Adrenal gland (tissue), 5 donors: ENCODE results near the gene CPED1.

Experiments
- POLR2A ChIP-seq, 2 donors: fragments of 450-650 bp; IDR thresholded peaks; one replicate each; pipeline ENCODE4 v1.6.1; 2017; ENCODE audit warnings: antibody characterized with exemption in 2 of 2, mild to moderate bottlenecking in 2 of 2, moderate library complexity in 1 of 2
- TF ChIP-seq, protein P1 (sequence below), 6 experiments: fragments of 450-650 bp in 4 of 6; fragments of 200-600 bp in 2 of 6; sonication (generic) in 1 of 6; IDR thresholded peaks; 1 replicate in 5 of 6; 2 replicates in 1 of 6; pipeline versions ENCODE4 v1.5.1 to v1.8.0; 2016 to 2021; ENCODE audit warnings: antibody characterized with exemption in 6 of 6, mild to moderate bottlenecking in 2 of 6, moderate library complexity in 1 of 6
- donor health status: DM: no; HTN: no; CAD: no.

DNA sequence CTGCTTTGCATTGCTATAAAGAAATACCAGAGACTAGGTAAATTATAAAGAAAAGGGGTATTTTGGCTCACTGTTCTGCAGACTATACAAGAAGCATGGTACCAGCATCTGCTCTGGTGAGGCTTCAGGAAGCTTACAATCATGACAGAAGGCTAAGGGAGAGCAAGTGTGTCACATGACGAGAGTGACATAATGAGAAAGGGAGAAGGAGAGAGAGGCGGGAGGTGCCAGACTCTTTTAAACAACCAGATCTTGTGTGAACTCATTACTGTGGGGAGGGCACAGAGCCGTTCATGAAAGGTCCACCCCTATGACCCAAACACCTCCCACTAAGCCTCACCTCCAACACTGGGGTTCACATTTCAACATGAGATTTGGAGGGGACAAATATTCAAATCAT lies 281.3 kb downstream of the CPED1 start:
- TF ChIP-seq, protein P1, sequence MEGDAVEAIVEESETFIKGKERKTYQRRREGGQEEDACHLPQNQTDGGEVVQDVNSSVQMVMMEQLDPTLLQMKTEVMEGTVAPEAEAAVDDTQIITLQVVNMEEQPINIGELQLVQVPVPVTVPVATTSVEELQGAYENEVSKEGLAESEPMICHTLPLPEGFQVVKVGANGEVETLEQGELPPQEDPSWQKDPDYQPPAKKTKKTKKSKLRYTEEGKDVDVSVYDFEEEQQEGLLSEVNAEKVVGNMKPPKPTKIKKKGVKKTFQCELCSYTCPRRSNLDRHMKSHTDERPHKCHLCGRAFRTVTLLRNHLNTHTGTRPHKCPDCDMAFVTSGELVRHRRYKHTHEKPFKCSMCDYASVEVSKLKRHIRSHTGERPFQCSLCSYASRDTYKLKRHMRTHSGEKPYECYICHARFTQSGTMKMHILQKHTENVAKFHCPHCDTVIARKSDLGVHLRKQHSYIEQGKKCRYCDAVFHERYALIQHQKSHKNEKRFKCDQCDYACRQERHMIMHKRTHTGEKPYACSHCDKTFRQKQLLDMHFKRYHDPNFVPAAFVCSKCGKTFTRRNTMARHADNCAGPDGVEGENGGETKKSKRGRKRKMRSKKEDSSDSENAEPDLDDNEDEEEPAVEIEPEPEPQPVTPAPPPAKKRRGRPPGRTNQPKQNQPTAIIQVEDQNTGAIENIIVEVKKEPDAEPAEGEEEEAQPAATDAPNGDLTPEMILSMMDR (IDR thresholded peaks at IDR 0.05) = no peak
- TF ChIP-seq POLR2A (IDR thresholded peaks at IDR 0.05) = no peak
